ENCODE measurements around the gene LSM7. TPM values are rescaled to one million over a fixed set of nuclear protein-coding genes. Genes with fewer than 3 reads are reported as not detected.
"Not testable (repeated sequence)": the region's sequence is repeated elsewhere in the genome, so short reads cannot be mapped to it uniquely, and the experiment has no call there.

LSM7 gene
- total and polyA plus RNA-seq, 5 experiments from 2014 or later: 99.1 to 197 (median 187) TPM

DNA sequence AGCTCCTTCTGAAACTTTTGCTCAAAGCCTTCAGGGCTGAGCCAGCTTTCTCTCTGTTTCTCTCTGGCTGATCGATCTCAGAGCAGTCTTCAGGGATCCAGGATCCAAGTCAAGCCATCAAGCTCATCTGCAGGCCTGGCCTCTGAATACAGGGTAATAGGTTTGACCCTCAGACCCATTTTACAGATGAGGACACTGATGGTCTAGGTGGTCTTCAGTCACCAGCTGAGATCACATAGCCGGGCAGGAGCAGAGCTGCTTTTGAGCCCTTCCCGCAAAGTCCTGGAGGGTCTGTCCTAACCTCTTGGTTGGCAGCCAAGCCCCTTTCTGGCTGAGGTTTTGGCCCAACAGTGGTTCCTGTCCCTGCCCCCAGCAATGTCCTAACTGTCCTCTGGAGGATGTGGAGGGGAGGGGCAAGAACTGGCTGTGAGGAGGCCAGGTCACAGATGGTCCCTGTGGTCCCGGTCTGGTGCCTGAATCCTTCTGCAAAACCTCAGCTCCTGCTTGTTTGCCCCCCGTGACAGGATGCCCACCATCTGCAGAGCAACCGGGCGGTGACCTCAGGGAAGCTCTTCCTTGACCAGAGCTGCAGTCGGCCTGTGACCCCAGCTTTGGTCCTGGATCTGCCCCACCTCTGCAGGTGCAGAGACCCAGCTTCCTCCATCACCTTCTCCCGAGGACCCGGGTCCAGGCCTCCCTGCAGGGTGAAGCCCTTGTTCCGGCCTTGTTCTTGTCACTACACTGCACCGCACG is 40.6 kb downstream of the LSM7 start:
- Mint-ChIP-seq H3K4me1 (peaks cover 17 to 39% (median 25%) of the 10 kb centered on the region in 4 donors), H3K27ac (peak overlapping the region in 8 of 10 donors; percentile 25 to 92 (median 88)), H3K27me3 (no peaks in the 10 kb centered on the region), H3K4me3 (peak overlapping the region in 3 of 10 donors; percentile 88 to 96 (median 88)), H3K9me3 (no peaks in the 10 kb centered on the region), H3K36me3 (peaks cover 0 to 12% (median 0%) of the 10 kb centered on the region in 3 donors)
- DNase-seq (no peak), ATAC-seq (no peak)
- POLR2A ChIA-PET: interaction anchor here (0.5 to 8.7 kb wide), 7 partner anchors 13 to 106 kb away, joined by 3 to 132 read pairs (median 3); partner anchors contain the start of genes LSM7 and SPPL2B

GRCh38 chr19:2286402-2287140 is 41.8 kb downstream of the LSM7 start:
- no peak for ATAC-seq
- POLR2A ChIA-PET: interaction anchor here (0.5 to 8.7 kb wide), 4 partner anchors 11 to 33 kb away, joined by 3 to 132 read pairs (median 3); no protein-coding TSS in a partner anchor
- H3K27me3 Mint-ChIP-seq: no peaks in the 10 kb centered on the region
- DNase-seq: no peak
- peaks cover 21 to 41% (median 33%) of the 10 kb centered on the region in 4 donors for H3K4me1 Mint-ChIP-seq
- no peaks in the 10 kb centered on the region for H3K9me3 Mint-ChIP-seq
- H3K36me3 Mint-ChIP-seq: peaks cover 0 to 4% (median 0%) of the 10 kb centered on the region in 3 donors
- H3K27ac Mint-ChIP-seq: peak overlapping the region in 1 of 10 donors; percentile 51
- peak overlapping the region in 1 of 10 donors; percentile 12 for H3K4me3 Mint-ChIP-seq

- H3K9me3 Mint-ChIP-seq: no peaks in the 10 kb centered on the region
- H3K27me3 Mint-ChIP-seq: no peaks in the 10 kb centered on the region
- no peak overlapping the region for H3K27ac Mint-ChIP-seq
- H3K4me1 Mint-ChIP-seq: peaks cover 13 to 35% (median 24%) of the 10 kb centered on the region in 4 donors
- DNase-seq (no peak), ATAC-seq (no peak)
- H3K4me3 Mint-ChIP-seq: no peak overlapping the region
- POLR2A ChIA-PET: interaction anchor here (0.6 to 8.7 kb wide), 4 partner anchors 9 to 190 kb away, joined by 3 to 132 read pairs (median 3); partner anchors contain the start of gene AMH
- no peaks in the 10 kb centered on the region for H3K36me3 Mint-ChIP-seq
These were observed 44.4 kb downstream of the LSM7 start for GRCh38 chr19:2283835-2284507.

GRCh38 chr19:2282862-2283237 is 45.5 kb downstream of the LSM7 start:
- ATAC-seq: no peak
- POLR2A ChIA-PET: interaction anchor here (0.7 to 8.7 kb wide), 6 partner anchors 8 to 337 kb away, joined by 3 to 132 read pairs (median 4); partner anchors contain the start of gene PLEKHJ1
- no peak for DNase-seq
- Mint-ChIP-seq H3K27me3 (no peaks in the 10 kb centered on the region), H3K9me3 (no peaks in the 10 kb centered on the region), H3K4me3 (peak overlapping the region; percentile 40 to 83 (median 65)), H3K4me1 (peaks cover 9 to 24% (median 15%) of the 10 kb centered on the region in 4 donors), H3K27ac (peak overlapping the region in 5 of 10 donors; percentile 14 to 82 (median 64)), H3K36me3 (no peaks in the 10 kb centered on the region)

DNA sequence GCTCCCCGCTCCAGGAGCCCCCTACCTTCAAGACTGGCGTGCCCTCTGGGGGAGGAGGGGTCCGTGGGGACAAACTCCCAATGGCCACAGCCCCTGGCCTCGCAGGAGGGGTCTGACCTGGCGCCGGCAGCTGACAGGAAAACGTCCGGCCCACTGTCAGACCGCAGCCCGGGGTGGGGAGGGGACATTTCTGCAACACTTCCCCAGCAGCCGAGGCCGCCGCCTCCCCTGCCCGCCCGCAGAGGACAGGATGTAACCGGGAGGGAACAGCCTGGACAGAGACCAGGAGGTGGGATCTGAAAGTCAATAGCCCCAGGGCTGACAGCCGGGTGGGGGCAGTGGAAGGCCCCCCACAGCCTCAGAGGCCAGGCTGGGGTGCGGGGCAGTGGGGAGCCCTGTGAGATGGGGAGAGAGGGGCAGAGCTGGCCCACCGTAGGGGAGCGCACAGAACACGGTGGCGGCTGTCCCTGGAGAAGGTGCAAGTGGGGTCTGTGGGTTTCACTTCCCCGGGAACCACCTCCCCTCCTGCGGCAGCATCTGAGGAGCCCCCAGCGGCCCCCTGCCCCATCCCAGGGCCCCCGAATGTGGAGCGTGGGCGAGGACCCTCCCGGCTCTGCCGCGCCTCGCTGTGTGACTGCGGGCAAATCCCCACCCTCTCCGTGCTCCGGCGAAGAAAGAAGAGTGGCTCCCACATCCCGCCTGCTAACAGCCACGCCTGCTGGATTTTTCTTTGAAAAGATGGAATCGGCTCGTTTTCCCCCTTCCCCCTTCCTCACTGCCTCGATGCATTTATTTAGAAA is 46.1 kb downstream of the LSM7 start, which contains the start of gene PEAK3:
Gene PEAK3 (minus strand): TSS at position 114 of the 800 bp plus-strand sequence. CDS start 1,244 bp downstream, outside the sequence.
- Mint-ChIP-seq H3K27me3 (no peaks in the 10 kb centered on the region), H3K4me1 (peaks cover 9 to 21% (median 16%) of the 10 kb centered on the region in 4 donors), H3K36me3 (peaks cover 0 to 2% (median 0%) of the 10 kb centered on the region in 3 donors), H3K4me3 (peak within 1 kb of the TSS; percentile 46 to 83 (median 68)), H3K9me3 (no peaks in the 10 kb centered on the region), H3K27ac (peak within 1 kb of the TSS in 9 of 10 donors; percentile 13 to 82 (median 58))
- POLR2A ChIA-PET: interaction anchor here (0.6 to 8.7 kb wide), 13 partner anchors 7 to 1420 kb away, joined by 3 to 132 read pairs (median 4); partner anchors contain the start of gene PLEKHJ1
- DNase-seq: peak in 2 of 10 donors; percentile 31 to 41
- ATAC-seq: peak; percentile 55 to 64

- not testable (repeated sequence) for H3K9me3 Mint-ChIP-seq, H3K36me3 Mint-ChIP-seq, DNase-seq, H3K27me3 Mint-ChIP-seq, ATAC-seq
- Mint-ChIP-seq H3K4me1 (peaks cover 10 to 25% (median 18%) of the 10 kb centered on the region in 4 donors), H3K4me3 (peak overlapping the region in 9 of 10 donors; percentile 36 to 83 (median 67)), H3K27ac (peak overlapping the region in 3 of 10 donors; percentile 13 to 57 (median 46))
- POLR2A ChIA-PET: interaction anchor here (0.5 to 12.1 kb wide), 13 partner anchors 4 to 1421 kb away, joined by 3 to 132 read pairs (median 4); partner anchors contain the start of gene PEAK3
These were observed 46.9 kb downstream of the LSM7 start for GRCh38 chr19:2281265-2282061.

- Mint-ChIP-seq H3K36me3 (peaks cover 0 to 5% (median 0%) of the 10 kb centered on the region in 3 donors), H3K27me3 (no peaks in the 10 kb centered on the region), H3K4me3 (no peak overlapping the region), H3K4me1 (peaks cover 10 to 25% (median 18%) of the 10 kb centered on the region in 4 donors), H3K27ac (peak overlapping the region in 2 of 10 donors; percentile 24 to 36), H3K9me3 (no peaks in the 10 kb centered on the region)
- ATAC-seq (no peak), DNase-seq (no peak)
- POLR2A ChIA-PET: interaction anchor here (0.5 to 12.1 kb wide), 3 partner anchors 5 to 112 kb away, joined by 3 to 132 read pairs (median 5); partner anchors contain the start of gene PEAK3
These were observed 47.6 kb downstream of the LSM7 start for GRCh38 chr19:2280633-2281264.

GRCh38 chr19:2278459-2279158 is 49.8 kb downstream of the LSM7 start:
- no peaks in the 10 kb centered on the region for H3K9me3 Mint-ChIP-seq
- POLR2A ChIA-PET: interaction anchor here (0.7 to 12.1 kb wide), 3 partner anchors 7 to 18 kb away, joined by 3 to 132 read pairs (median 3); partner anchors contain the start of gene PEAK3
- H3K36me3 Mint-ChIP-seq: peaks cover 0 to 13% (median 0%) of the 10 kb centered on the region in 3 donors
- ATAC-seq: no peak
- H3K27ac Mint-ChIP-seq: peak overlapping the region in 2 of 10 donors; percentile 21 to 51
- peaks cover 22 to 38% (median 32%) of the 10 kb centered on the region in 4 donors for H3K4me1 Mint-ChIP-seq
- H3K4me3 Mint-ChIP-seq: no peak overlapping the region
- no peaks in the 10 kb centered on the region for H3K27me3 Mint-ChIP-seq
- DNase-seq: peak in 1 of 10 donors; percentile 62

DNA sequence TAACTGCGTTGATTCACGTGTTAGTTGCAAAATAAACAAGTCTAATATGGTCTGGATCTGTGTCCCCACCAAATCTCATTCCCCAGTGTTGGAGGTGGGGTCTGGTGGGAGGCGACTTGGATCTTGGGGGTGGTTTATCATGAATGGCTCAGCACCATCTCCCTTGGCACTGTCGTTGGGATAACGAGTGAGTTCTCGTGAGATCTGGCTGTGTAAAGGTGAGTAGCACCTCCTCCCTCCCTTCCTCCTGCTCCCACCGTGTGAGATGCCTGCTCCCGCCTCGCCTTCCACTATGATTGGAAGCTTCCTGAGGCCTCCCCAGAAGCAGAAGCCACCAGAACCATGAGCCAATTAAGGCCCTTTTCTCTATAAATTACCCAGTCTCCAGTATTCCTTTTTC is 51.2 kb downstream of the LSM7 start:
- ATAC-seq (no peak), DNase-seq (peak in 1 of 10 donors; percentile 35)
- H3K9me3 Mint-ChIP-seq: no peaks in the 10 kb centered on the region
- POLR2A ChIA-PET: interaction anchor here (0.7 to 12.1 kb wide), 5 partner anchors 9 to 134 kb away, joined by 4 to 262 read pairs (median 19); partner anchors contain the start of genes PEAK3, PLEKHJ1 and SF3A2
- no peaks in the 10 kb centered on the region for H3K27me3 Mint-ChIP-seq
- H3K4me3 Mint-ChIP-seq: peak overlapping the region in 2 of 10 donors; percentile 40 to 41
- H3K4me1 Mint-ChIP-seq: peaks cover 18 to 40% (median 36%) of the 10 kb centered on the region in 4 donors
- peak overlapping the region in 9 of 10 donors; percentile 21 to 92 (median 52) for H3K27ac Mint-ChIP-seq
- peaks cover 0 to 23% (median 0%) of the 10 kb centered on the region in 3 donors for H3K36me3 Mint-ChIP-seq
